NCI-H82 treated with DMSO at 0.1 percent for 48 hours (cell line): ENCODE data around the gene TRIM56.
"Not testable (repeated sequence)": the region's sequence is repeated elsewhere in the genome, so short reads cannot be mapped to it uniquely, and the experiment has no call there.

ENCODE experiments used
- DNase-seq: peaks from one replicate; lab custom pipeline; 2025; ENCODE audit not compliant: unreplicated experiment; lab: John Stamatoyannopoulos, UW

TRIM56 gene

DNA sequence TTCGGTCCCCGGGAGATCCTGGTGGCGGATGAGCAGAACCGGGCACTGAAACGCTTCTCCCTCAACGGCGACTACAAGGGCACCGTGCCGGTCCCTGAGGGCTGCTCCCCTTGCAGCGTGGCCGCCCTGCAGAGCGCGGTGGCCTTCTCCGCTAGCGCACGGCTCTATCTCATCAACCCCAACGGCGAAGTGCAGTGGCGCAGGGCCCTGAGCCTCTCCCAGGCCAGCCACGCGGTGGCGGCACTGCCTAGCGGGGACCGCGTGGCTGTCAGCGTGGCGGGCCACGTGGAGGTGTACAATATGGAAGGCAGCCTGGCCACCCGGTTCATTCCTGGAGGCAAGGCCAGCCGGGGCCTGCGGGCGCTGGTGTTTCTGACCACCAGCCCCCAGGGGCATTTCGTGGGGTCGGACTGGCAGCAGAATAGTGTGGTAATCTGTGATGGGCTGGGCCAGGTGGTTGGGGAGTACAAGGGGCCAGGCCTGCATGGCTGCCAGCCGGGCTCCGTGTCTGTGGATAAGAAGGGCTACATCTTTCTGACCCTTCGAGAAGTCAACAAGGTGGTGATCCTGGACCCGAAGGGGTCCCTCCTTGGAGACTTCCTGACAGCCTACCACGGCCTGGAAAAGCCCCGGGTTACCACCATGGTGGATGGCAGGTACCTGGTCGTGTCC lies 3.7 kb downstream of the TRIM56 start:
- DNase-seq, result no peak

DNA sequence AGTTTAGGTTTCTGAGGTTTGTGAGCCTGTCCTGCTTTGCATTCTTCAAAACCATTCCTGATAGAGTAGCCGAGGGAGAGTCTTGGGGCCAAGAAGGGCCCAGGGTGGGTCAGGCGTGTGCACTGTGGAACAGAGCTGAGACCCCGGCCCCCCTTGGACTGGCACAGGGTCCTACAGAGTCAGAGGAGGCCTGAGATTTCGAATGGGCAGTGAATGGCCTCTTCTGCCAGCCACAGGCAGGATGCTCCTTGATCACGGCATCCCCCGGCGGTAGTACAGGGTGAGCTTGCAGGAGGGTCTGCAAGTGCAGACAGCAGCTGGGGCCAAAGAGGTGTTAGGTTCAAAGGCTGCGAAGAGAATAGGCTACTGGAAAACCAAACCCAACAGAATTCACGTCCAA lies 4.6 kb downstream of the TRIM56 start:
- no peak for DNase-seq

DNA sequence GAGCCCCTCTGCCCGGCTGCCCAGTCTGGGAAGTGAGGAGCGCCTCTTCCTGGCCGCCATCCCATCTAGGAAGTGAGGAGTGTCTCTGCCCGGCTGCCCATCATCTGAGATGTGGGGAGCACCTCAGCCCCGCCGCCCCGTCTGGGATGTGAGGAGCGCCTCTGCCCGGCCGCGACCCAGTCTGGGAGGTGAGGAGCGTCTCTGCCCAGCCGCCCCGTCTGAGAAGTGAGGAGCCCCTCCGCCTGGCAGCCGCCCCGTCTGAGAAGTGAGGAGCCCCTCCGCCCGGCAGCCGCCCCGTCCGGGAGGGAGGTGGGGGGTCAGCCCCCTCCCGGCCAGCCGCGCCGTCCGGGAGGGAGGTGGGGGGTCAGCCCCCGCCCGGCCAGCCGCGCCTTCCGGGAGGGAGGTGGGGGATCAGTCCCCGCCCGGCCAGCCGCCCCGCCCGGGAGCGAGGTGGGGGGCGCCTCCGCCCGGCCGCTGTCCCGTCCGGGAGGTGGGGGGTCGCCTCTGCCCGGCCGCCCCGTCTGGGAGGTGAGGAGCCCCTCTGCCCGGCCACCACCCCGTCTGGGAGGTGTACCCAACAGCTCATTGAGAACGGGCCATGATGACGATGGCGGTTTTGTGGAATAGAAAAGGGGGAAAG lies 7.1 kb downstream of the TRIM56 start:
- DNase-seq, result not testable (repeated sequence)

DNA sequence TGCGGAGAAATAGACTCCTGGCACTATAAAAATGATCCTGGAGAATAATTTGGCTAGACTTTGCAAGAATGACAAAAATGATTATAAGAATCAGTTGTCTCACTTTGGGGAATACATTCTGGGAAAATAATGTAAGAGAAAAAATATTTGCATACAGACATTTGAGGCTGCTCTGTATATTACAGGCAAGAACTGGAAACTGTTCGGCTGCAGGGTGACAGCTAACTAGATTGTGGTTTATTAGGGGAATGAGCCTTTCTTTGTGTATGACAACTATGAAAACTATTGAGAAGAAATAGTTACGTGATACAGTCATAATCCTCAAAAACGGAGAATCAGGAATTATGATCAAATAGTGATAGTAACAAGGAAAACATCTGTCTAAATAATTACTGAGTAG lies 8.6 kb downstream of the TRIM56 start:
- no peak for DNase-seq

DNA sequence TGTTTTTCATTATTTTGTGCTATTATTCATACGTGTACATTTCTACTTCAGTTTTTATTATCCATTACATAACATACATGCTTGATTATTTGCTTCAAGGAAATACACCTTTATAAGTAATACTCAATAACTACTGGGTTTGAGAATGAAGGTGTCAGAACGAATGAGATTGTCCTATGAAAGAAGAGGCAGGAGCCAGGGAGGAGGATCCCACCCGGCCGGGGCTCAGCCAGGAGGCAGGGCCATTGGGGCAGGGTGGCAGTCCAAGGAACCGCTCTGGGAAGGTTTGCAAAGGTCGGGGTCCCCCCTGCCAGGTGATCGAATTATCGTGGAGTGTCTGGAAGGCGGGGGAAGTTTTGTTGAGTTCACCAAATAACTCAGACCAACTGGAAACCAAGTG lies 9.1 kb downstream of the TRIM56 start:
- no peak for DNase-seq

DNA sequence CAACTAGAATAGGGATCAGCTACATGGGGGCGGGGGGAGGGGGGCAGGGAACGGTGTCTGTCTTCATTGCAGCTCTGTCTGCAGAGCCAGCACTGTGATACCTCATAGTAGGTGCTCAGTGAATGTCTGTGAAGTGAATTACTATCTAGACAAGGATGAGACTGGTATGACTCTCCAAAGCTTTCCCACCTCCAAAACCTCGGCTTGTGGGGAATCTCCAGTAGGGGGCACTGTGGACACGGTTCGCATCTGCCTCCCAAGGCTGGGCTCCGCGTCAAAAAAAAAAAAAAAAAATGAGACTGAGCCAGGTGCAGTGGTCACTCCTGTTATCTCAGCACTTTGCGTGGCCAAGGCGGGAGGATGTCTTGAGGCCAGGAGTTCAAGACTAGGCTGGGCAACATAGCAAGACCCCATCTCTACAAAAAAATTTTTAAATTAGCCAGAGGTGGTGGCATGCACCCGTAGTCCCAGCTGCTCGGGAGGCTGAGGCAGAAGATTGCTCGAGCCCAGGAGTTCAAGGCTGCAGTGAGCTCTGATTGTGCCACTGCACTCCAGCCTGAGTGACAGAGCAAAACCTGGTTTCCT lies 9.6 kb downstream of the TRIM56 start:
- no peak for DNase-seq

DNA sequence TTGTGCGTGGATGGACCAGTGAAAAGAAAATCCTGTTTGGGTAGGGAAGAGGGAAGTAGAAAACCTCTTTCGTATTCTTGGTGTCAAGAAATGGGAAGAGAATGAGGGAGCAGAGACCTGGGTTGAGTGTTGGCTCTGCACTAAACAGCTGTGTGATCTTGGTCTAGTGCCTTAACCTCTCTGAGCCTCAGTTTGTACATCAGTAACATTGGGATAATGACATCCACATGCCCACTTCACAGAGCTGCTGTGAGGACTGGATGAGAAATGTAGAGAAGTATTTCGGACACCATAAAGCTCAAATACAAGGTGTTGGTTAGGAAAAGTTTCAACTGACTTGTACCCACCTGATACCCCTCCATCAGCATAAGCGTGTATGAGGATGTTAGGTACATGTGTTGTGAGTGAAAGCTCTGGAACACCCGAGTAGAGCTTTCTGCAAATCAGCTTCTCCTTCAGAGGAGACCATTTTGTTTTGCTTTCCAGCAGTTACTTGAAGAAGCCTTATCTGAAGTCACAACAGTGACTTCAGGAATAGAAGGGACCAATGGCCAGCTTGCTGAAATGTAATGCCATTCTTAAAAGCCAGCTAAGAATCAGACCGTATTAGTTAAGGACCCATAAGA lies 11.2 kb downstream of the TRIM56 start:
- no peak for DNase-seq

DNA sequence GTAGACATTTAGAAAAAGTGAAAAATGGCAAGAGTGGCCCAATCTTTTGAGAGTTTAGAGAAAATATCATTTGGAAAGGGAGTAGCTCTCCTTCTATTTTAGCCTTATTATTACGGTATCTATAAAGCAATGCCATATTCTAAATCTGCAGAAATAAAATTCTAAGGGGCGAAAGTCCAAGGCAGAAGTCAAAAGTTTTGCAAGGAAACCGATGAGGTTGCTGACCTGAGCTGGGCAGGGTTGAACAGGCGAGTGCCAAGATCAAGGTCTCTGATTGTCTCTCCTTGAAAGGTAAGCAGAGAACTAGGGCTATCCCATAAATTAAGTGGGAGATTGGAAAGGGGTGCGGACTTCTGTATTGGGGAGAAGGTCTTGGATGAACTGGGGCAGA lies 11.7 kb downstream of the TRIM56 start:
- no peak for DNase-seq

DNA sequence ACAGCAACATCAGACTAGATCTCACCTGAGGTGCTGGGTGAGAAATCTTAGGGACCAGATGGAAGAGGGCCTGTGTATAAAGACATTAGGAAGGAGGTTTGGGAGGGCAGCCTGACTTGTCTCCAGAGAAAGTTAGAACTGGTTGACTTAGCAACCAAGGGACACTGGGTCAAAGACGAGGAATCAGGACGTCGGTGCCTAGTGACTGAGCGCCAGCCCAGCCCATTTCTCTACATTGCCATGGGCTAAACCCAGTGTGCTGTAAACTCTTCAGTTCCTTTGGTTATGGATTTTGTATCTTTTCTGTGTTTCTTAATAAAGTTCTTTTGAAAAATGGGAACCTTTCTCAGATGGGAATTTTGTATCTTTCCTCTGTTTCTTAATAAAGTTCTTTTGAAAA lies 12.3 kb downstream of the TRIM56 start:
- DNase-seq, result no peak

DNA sequence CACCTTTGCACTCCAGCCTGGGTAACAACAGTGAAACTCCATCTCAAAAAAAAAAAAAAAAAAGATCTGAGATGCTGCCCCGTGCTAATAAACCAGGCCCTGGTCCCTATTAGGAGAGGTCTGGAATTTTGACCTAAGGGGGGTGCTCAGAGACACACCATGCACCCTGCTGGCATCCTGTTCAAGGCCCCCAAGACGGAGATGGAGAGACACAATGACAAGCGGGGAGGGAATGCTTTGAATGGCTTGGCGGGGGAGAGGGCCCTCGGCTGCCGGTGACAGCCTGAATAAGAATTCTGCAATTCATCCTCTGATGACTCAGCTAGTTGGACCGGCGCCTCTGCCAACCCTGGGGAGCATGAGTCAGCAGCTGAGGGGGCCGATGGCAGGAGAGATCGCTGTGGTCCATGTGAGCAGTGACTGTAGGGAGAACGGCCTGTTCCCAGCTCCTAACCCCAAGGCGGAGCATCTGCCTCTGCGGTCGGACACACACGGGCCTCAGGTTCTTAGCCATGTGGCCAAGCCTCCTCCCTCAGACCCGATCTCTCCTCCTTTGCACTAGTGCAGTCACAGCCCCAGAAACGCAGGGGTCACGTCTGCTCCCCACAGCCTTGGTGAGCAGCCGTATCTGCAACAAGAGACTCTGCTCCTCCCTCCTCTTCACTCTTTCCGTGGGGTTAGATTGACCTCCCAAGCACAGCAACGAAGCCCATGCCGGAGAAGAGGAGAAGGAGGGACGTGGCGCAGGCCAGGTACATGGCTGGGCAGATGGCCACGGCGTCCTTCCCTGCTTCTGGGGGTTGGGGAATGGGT lies 14.9 kb downstream of the TRIM56 start:
- DNase-seq, result no peak

DNA sequence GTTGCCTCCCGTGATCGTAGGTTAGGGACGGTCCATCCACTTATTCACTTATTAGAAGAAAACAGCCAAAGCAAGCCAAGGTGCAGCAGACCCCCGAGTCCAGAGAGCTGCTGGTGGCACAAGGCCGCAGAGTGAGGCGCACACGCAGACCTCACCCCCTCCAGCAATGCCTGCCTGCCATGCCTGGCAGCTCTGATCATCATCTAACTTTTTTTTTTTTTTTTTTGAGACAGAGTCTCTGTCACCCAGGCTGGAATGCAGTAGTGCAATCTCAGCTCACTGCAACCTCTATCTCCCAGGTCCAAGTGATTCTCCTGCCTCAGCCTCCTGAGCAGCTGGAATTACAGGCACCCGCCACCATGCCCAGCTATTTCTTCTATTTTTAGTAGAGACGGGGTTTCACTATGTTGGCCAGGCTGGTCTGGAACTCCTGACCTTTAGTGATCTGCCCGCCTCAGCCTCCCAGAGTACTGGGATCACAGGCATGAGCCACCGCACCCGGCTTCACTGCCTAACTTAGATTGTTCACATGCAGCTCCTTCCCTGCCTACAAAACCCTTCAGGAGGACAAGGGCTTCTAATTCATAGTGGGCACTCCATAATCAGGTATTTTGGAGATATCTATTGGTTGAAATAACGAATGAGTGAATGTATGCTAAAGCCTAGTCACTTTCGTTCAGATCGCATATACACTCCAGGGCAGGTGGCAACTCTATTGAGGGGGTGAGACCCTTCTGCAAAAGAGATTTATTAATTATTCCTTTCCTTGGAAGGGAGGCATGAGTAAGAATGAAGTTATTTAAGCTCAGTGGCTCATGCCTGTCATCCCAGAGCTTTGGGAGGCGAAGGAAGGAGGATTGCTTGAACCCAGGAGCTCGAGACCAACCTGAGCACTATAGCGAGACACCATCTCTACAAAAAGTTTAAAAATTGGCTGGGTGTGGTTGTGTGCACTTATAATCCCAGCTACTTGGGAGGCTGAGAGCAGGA lies 15.9 kb downstream of the TRIM56 start:
- no peak for DNase-seq

DNA sequence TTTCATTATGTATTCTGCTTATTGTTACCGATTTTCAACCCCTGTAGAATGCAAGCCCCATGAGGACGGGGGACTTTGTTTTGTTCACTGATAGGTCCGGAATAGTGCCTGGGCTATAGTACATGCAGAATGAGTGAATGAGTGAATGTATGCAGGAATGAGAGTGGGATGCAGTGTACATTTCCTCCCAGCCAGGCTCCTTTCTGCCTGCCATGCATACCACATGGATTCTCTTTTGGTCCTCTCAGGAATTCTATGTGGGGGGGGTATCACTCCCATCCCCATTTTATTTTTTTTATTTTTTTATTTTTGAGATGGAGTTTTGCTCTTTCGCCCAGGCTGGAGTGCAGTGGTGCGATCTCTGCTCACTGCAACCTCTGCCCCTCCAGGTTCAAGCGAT lies 16.7 kb downstream of the TRIM56 start:
- DNase-seq, result no peak

DNA sequence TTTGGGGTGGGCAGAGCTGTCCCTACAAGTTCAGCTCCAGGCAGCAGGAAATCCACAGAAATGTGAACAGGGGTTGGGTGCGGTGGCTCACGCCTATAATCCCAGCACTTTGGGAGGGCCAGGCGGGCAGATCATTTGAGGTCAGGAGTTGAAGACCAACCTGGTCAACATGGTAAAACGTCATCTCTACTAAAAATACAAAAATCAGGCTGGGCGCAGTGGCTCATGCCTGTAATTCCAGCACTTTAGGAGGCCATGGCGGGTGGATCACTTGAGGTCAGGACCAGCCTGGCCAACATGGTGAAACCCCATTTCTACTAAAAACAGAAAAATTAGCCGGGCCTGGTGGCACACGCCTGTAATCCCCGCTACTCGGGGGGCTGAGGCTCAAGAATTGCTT lies 18.4 kb downstream of the TRIM56 start:
- not testable (repeated sequence) for DNase-seq

DNA sequence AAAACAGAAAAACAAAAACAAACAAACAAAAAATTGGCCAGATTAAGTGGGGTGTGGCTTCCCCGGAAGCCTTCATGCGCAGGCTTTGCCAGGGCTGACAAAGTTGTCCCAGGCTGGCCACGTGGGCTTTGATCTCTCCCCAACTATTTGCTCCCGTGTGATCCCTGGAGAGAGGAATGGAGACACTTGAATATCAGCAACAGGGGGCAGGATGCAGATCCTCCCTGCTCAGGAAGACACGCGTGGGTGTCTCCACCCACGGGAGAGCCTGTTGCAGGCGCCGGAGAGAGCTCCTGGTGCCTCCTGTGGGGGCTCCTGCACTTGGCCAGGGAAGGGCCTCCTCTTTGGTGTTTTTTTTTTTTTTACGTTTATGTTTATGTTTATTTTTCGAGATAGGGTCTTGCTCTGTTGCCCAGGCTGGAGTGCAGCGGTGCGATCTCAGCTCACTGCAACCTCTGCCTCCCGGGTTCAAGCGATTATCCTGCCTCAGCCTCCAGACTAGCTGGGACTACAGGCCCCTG lies 19.0 kb downstream of the TRIM56 start:
- DNase-seq, result no peak

DNA sequence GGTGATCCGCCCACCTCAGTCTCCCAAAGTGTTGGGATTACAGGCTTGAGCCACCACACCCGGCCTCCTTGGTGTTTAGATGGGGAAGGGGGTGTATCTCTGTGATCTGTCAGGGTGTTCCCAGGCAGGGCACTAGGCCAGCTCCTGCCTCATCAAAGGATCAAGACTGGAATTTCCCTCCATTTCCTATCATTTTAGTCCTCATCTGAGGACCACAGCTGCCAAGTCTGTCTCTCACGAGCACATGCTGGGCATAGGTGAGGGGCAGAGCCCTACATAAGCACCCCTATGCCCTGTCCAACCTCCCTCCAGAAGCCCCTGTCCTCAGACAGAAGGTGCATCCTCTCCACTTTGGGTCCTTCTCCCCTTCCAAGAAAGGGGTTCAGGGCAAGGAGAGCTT lies 19.5 kb downstream of the TRIM56 start:
- no peak for DNase-seq

DNA sequence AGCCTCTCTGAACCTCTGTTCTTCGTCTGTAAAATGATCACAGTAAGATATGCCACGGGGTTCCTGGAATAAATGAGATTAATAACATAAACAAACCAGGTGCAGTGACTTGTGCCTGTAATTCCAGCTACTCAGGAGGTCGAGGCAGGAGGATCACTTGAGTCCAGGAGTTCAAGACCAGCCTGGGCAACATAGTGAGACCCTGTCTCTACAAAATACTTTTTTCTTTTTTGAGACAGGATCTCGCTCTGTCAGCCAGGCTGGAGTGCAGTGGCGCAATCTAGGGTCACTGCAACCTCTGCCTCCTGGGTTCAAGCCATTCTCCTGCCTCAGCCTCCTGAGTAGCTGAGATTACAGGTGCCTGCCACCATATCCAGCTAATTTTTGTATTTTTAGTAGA lies 20.0 kb downstream of the TRIM56 start:
- not testable (repeated sequence) for DNase-seq

DNA sequence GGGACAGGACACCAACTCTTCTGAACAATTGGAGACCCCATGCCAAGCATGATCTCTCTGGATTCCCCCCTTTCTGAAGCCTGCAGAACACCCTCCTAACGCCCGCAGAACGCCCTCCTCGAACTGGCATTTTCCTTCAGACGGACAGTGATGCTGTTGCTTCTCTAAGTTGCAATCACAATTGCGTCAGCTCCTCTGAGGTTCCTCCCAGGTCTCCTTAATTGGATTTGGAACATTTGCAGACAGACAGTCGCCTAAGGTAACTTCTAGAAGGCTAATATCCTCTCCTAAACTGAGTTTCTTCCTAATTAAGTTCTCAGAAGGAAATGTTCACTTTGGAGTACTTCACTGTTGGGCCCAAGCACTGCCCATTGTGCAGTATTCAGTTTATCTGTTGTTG lies 21.1 kb downstream of the TRIM56 start:
- DNase-seq, result peak; percentile 29

DNA sequence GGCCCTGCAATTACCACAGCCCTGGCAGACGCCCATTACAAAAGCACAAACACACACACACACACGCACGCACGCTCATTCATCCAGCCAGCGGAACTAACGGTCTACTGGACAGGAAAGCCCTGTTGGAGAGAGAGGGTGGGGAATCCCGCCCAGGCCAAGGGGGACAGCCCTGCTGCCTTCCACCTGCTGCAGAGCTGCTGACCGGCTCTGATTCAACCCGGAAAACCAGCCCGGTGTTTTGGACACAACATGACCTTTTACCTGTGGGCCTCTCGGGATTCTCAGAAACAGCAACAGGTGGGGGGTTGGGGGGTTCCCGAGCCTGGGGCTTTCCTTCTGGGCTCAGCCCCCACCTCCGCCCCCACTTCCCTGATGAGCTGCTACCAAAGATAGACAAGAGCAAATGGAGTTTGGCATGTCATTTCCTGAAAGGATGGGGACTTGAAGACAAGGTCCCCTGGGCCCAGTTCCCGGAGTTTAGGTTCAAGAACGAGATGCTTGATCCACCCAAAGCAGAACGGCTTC lies 23.1 kb downstream of the TRIM56 start:
- DNase-seq, result no peak

DNA sequence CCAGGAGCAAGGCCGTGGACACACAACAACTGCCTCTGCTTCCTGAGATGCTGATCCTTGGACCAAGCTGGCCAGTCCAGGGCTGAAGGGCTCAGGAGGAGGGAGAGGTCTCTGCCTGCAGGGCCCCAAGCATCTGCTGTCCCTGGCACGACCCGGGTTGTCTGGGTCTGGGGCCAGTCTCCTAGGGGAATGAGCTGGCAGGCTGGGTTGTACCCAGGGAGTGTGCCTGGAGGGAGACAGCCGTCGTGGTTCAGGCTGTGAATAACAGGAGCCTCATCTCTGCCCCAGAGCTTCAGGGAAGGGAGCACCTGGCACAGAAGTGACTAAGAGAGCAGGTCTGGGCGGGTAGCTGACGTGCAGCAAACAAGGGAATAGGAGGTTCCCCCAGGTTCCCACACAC lies 23.7 kb downstream of the TRIM56 start:
- DNase-seq, result no peak

DNA sequence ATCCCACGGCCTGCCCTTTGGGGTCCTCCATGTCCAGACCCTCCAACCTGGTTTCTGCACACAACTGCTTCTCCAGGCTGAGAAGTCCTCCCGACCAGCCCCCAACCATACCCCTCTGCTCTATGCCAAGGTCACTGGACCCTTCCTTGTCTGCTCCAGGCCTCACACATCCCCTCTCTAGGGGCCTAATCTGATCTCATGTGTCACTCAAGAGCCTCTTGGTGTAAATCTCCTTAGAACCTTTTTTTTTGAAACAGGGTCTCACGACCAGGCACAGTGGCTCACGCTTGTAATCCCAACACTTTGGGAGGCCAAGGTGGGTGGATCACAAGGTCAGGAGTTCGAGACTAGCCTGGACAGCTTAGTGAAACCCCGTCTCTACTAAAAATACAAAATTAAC lies 24.1 kb downstream of the TRIM56 start:
- DNase-seq, result no peak
